Fibroblast of mammary gland (primary cell): ENCODE data around the gene LAMA2.
A peak's percentile ranks its signal among the peaks of the same experiment; 100 is the strongest.

ENCODE experiments used
- DNase-seq: peaks from one replicate; pipeline ENCODE4 v3.0.0-alpha.2; 2010; ENCODE audit warnings: low read depth
- H3K4me3 ChIP-seq: 2 replicates; pipeline ENCODE4 v1.5.1; 2011; ENCODE audit warnings: low read depth, mild to moderate bottlenecking, low read length, moderate library complexity; ENCODE audit not compliant: control insufficient read depth
- CTCF ChIP-seq: conservative IDR thresholded peaks from 2 replicates; pipeline ENCODE4 v1.5.1; 2011; ENCODE audit warnings: low read depth, low read length, inconsistent platforms; ENCODE audit not compliant: control insufficient read depth, insufficient read depth

Gene LAMA2

GRCh38 chr6:129212081-129212480 is 329.1 kb downstream of the LAMA2 start:
- H3K4me3 ChIP-seq, result no peak overlapping the region
- no peak for TF ChIP-seq CTCF
- DNase-seq, result no peak

GRCh38 chr6:129215246-129215645 is 332.3 kb downstream of the LAMA2 start:
- DNase-seq, result no peak
- no peak for TF ChIP-seq CTCF
- H3K4me3 ChIP-seq, result no peak overlapping the region

GRCh38 chr6:129215916-129216520 is 333.1 kb downstream of the LAMA2 start:
- H3K4me3 ChIP-seq, result no peak overlapping the region
- TF ChIP-seq CTCF, result no peak
- DNase-seq, result no peak

- H3K4me3 ChIP-seq, result no peak overlapping the region
- no peak for DNase-seq
- no peak for TF ChIP-seq CTCF
Measured at GRCh38 chr6:129217701-129218100, 334.8 kb downstream of the LAMA2 start.

- no peak for TF ChIP-seq CTCF
- no peak overlapping the region for H3K4me3 ChIP-seq
- DNase-seq, result no peak
Measured at GRCh38 chr6:129233458-129234134, 350.7 kb downstream of the LAMA2 start.

- TF ChIP-seq CTCF, result no peak
- no peak overlapping the region for H3K4me3 ChIP-seq
- peak; percentile 41 for DNase-seq
Measured at GRCh38 chr6:129235167-129236000, 352.4 kb downstream of the LAMA2 start.
